NCI-H2227 (cell line): ENCODE results near the gene AP1G2.
"Not testable (repeated sequence)": the region's sequence is repeated elsewhere in the genome, so short reads cannot be mapped to it uniquely, and the experiment has no call there.

Experiments
- DNase-seq: peaks from one replicate; lab custom pipeline; 2025; ENCODE audit not compliant: unreplicated experiment; lab: John Stamatoyannopoulos, UW

AP1G2 gene, protein sequence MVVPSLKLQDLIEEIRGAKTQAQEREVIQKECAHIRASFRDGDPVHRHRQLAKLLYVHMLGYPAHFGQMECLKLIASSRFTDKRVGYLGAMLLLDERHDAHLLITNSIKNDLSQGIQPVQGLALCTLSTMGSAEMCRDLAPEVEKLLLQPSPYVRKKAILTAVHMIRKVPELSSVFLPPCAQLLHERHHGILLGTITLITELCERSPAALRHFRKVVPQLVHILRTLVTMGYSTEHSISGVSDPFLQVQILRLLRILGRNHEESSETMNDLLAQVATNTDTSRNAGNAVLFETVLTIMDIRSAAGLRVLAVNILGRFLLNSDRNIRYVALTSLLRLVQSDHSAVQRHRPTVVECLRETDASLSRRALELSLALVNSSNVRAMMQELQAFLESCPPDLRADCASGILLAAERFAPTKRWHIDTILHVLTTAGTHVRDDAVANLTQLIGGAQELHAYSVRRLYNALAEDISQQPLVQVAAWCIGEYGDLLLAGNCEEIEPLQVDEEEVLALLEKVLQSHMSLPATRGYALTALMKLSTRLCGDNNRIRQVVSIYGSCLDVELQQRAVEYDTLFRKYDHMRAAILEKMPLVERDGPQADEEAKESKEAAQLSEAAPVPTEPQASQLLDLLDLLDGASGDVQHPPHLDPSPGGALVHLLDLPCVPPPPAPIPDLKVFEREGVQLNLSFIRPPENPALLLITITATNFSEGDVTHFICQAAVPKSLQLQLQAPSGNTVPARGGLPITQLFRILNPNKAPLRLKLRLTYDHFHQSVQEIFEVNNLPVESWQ

DNA sequence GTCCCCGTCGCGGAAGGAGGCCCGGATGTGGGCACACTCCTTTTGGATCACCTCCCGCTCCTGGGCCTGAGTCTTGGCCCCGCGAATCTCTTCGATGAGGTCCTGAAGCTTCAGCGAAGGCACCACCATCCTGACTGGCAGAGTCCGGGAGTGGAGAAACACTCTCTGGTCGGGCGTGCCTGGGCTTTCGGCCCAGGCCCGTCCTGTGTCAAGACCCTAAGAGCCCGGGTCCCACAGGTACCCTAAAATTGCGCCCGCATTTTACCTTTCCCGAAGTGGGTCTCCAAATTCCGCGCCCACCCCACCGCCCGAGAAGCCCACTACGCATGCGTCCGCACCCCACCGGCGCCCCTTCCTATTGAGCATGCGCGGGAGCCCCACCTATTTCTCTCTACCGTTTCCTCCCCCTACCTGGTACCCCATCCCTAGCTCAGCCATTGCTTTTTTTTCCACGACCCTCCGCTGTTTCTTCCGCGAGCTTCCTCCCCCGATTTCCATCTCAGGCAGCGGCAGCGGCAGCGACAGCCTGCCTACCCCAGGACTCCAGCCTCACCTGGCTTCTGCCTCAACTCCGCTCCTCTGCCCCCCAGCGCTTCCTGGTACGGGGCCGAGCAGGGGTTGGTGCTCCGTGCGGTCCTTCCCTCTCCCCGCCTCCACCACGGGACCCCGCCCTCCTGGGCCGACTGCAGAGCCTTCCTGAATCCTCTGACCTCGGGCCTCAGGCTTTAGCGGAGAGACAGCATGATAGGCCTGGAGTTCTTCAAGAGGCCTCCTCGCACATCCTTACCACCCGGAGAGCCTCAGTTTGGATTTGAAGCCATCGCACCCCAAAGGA, at the start of gene AP1G2:
Gene AP1G2 (minus strand): TSS at position 606 of the 835 bp plus-strand sequence. CDS start 477 bp downstream, at position 129.
- DNase-seq = peak; percentile 87

DNA sequence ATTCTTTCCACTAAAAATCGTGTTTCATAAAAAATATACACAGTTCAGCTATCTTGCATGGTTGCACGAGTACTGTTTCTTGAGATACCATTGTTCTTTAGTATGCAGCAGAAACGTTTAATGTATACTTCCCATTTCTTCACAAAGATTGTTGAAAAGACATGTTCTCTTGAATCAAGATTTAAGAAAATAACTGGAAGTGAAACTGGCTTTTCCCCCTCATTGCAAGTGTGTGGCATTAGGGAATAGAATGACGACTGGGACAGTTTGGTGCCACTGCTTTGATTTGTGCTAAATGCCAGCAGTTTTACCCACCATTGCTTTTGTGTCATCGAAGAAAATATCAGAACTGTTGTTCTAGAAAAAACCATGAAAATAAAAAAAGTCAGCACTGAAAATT, 48.3 kb upstream of the AP1G2 start:
- no peak for DNase-seq

DNA sequence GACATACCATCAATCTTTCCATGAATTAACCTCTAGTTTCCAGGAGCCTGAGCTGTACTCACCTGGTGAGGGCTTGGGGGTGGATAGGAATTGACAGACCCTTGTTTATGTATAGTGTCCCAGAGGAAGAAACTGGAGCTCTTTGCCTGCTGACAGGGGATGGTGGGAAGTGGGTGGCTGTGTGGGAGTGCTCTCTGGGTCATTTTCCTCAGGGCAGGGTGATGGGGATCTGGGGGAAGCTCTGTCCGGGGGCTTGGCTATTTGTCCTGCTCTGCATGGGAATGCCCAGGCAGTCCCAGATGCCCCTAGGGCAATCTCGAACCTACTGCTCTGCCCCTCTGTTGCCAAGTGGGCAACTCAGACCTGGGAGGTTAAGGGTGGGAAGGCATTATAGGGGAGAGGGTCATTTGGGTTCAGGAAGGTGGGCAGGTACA, 46.8 kb upstream of the AP1G2 start:
- no peak for DNase-seq

GRCh38 chr14:23613242-23614070, 45.9 kb upstream of the AP1G2 start:
- no peak for DNase-seq

- no peak for DNase-seq
Measured at GRCh38 chr14:23612802-23613201, 45.2 kb upstream of the AP1G2 start.

- no peak for DNase-seq
Measured at GRCh38 chr14:23612354-23612732, 44.8 kb upstream of the AP1G2 start.

- DNase-seq = no peak
Measured at GRCh38 chr14:23610815-23611289, 43.3 kb upstream of the AP1G2 start.

GRCh38 chr14:23610090-23610814, 42.7 kb upstream of the AP1G2 start:
- no peak for DNase-seq

DNA sequence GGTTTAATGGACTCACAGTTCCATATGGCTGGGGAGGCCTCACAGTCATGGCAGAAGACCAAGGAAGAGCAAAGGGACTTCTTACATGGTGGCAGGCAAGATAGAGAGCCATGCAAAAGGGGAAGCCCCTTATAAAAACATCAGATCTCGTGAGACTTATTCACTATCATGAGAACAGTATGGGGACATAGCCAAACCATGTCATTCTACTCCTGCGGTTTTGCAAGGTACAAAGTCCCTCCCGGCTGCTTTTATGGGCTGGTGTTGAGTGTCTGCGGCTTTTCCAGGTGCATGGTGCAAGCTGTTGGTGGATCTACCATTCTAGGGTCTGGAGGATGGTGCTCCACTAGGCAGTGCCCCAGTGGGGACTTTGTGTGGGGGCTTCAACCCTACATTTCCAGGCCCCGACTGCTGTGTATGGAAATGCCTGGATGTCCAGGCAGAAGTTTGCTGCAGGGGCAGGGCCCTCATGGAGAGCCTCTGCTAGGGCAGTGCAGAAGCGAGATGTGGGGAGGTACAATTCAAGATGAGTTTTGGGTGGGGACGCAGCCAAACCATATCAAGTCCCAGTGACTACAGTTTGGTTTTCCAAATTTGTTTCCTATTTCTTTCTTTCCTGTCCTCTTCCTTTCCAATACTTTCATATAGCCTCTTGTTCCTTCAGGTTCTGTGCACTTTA, 42.0 kb upstream of the AP1G2 start:
- DNase-seq = not testable (repeated sequence)

- DNase-seq = no peak
Measured at GRCh38 chr14:23609001-23609400, 41.4 kb upstream of the AP1G2 start.

- no peak for DNase-seq
Measured at GRCh38 chr14:23608454-23608853, 40.9 kb upstream of the AP1G2 start.

- DNase-seq = no peak
Measured at GRCh38 chr14:23605931-23606585, 38.5 kb upstream of the AP1G2 start.

DNA sequence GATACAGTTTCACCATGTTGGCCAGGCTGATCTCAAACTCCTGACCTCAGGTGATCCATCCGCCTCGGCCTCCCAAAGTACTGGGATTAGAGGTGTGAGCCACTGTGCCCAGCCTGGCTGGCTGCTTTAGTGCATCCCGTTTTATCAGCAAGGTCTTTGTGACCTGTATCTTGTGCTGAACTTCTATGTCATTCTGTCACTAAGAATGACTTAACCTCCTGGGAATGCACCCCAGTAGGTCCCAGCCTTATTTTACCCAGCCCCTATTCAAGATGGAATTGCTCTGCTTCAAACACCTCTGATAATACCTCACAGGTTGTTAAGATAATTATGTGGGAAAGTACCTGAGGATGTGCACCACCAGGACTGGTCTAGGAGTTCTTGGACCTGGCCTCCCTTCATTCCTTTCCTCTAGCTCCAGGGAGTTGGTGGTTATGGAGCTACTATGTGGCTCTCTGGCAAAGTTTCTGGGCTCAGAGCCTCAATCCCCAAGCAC, 37.1 kb upstream of the AP1G2 start:
- DNase-seq = no peak

- DNase-seq = no peak
Measured at GRCh38 chr14:23604148-23604547, 36.6 kb upstream of the AP1G2 start.

DNA sequence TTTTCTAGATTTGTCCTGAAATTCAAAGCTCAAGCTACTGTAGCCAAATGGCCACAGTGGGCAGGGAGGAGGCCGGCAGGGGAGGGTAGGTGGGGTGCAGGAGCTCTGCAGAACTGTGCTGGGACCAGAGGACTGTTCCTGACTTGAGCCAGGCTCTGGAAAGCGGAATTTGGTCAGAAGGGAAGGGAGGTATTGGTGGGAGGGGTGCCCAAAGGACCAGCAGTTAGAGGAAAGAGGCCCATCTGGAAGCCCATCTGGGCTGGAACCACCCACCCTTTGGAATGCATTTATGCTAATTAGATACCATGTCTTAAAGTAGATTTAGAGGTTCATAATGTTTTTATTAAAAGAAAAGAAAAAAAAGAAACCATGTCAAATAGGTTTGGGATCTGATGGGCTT, 35.5 kb upstream of the AP1G2 start:
- no peak for DNase-seq

DNA sequence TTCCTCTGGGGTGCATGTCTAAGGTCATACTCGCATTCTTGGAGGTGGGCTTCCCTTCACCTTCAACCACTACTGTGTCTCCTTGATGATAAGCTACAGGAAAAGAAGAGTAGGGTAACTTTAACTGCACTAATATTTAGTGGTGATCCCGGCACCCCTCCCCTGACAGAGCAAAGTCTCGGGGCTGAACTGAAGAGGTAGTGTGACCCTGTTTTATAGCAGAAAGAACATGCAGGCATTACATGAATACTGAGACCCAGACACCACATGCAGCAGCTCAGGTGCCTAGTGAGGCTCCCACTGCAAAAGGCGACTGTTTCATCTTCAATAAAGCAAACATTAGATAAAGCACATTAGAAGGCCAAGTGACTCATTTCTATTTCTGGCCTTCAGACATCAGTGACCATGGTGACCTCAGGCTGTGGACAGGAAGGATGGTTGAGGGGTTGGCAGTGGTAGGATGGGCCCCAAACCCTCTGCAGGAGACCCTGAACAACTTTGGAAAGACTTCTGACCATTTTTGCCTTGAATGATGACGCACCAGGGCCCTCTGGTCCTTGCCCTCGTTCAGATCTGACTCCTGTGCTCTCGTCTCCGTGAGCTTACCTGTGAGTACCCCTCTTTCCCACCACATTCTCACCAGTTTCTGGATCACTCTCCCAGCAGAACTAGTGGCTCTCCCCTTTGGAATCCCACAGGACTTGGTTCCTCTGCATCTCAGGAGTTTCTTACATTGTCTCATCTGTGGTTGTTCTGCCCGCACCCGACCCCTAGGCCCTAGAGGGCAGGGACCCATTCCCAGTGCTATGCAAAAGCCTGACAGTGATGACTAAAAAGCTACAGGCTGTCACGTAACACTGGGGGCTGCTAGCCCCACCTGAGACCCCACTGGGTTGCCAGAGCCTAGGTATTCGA, 34.8 kb upstream of the AP1G2 start:
- no peak for DNase-seq

GRCh38 chr14:23601845-23602180, 34.2 kb upstream of the AP1G2 start:
- no peak for DNase-seq
